Keratinocyte (primary cell): ENCODE results near the gene SIN3B.

Source experiments
- CTCF ChIP-seq, 3 experiments: IDR thresholded peaks in 1 of 3; conservative IDR thresholded peaks in 1 of 3; optimal IDR thresholded peaks in 1 of 3; 2 replicates in 2 of 3; 3 replicates in 1 of 3; pipeline versions ENCODE3 to v1.5.1; 2011; ENCODE audit warnings: low read length in 3 of 3, mild to moderate bottlenecking in 3 of 3, moderate library complexity in 2 of 3, control low read depth in 1 of 3, inconsistent platforms in 1 of 3; ENCODE audit not compliant: insufficient read depth in 2 of 3; ENCODE audit errors: extremely low read depth in 1 of 3
- EZH2 ChIP-seq: IDR thresholded peaks from one replicate; pipeline ENCODE4 v1.6.1; 2012; ENCODE audit warnings: inconsistent platforms, mild to moderate bottlenecking, low read length, moderate library complexity

GRCh38 chr19:16859626-16860025, 30.4 kb downstream of the SIN3B start:
- TF ChIP-seq CTCF (optimal IDR thresholded peaks at IDR 0.05 in 1 of 3, IDR thresholded peaks at IDR 0.05 in 1 of 3, conservative IDR thresholded peaks at IDR 0.05 in 1 of 3; ENCODE audit: extremely low read depth in 1 of 3, insufficient read depth in 2 of 3, low read length in 3 of 3), result no peak
- no peak for TF ChIP-seq EZH2
